Fibroblast of lung (primary cell): Measurements from ENCODE around the gene GLP2R. TPM values are rescaled to one million over a fixed set of nuclear protein-coding genes. Genes with fewer than 3 reads are reported as not detected.

Experiments used
- DNase-seq, 2 donors: peaks; one replicate each; pipeline versions ENCODE4 v3.0.0 to v3.0.0-alpha.2; 2010; ENCODE audit warnings: low read depth in 2 of 2
- H2AFZ ChIP-seq: 2 replicates; pipeline ENCODE4 v1.5.1; 2012; ENCODE audit warnings: low read length, control low read depth, inconsistent platforms
- H3K27ac ChIP-seq: 2 replicates; pipeline ENCODE4 v1.5.1; 2011; ENCODE audit warnings: low read length, control low read depth; ENCODE audit not compliant: insufficient read depth
- H3K27me3 ChIP-seq: 2 replicates; pipeline ENCODE4 v1.5.1; 2011; ENCODE audit warnings: mild to moderate bottlenecking, low read length; ENCODE audit not compliant: control insufficient read depth, insufficient read depth
- H3K36me3 ChIP-seq: 2 replicates; pipeline ENCODE4 v1.5.1; 2011; ENCODE audit warnings: low read length; ENCODE audit not compliant: control insufficient read depth, insufficient read depth
- H3K4me1 ChIP-seq: 2 replicates; pipeline ENCODE4 v1.5.1; 2011; ENCODE audit warnings: low read length; ENCODE audit not compliant: control insufficient read depth, insufficient read depth; ENCODE audit errors: extremely low read depth
- H3K4me2 ChIP-seq: 2 replicates; pipeline ENCODE4 v1.5.1; 2011; ENCODE audit warnings: low read length, control low read depth; ENCODE audit not compliant: insufficient read depth; ENCODE audit errors: extremely low read depth
- H3K4me3 ChIP-seq, 4 experiments: fragments of 200-600 bp in 1 of 4; sonication (generic) in 1 of 4; replicated peaks in 1 of 4; 2 replicates each; pipeline ENCODE4 v1.5.1; 2011 to 2016; ENCODE audit warnings: low read length in 4 of 4, low read depth in 3 of 4, mild to moderate bottlenecking in 3 of 4, control low read depth in 2 of 4, inconsistent platforms in 1 of 4, mixed read lengths in 1 of 4; ENCODE audit not compliant: insufficient read depth in 1 of 4; ENCODE audit errors: control extremely low read depth in 1 of 4
- H3K79me2 ChIP-seq: 2 replicates; pipeline ENCODE4 v1.5.1; 2012; ENCODE audit warnings: mild to moderate bottlenecking, low read length, inconsistent platforms; ENCODE audit not compliant: control insufficient read depth, insufficient read depth
- H3K9ac ChIP-seq: 2 replicates; pipeline ENCODE4 v1.5.1; 2011; ENCODE audit warnings: mild to moderate bottlenecking, low read length, control low read depth; ENCODE audit not compliant: insufficient read depth
- H3K9me3 ChIP-seq: 2 replicates; pipeline ENCODE4 v1.5.1; 2012; ENCODE audit warnings: low read depth, low read length; ENCODE audit not compliant: control insufficient read depth, insufficient read depth
- H4K20me1 ChIP-seq: 2 replicates; pipeline ENCODE4 v1.5.1; 2011; ENCODE audit warnings: low read length; ENCODE audit not compliant: control insufficient read depth, insufficient read depth; ENCODE audit errors: extremely low read depth
- EZH2 ChIP-seq: IDR thresholded peaks from 2 replicates; pipeline ENCODE4 v1.5.1; 2012; ENCODE audit warnings: low read length, control low read depth, mild to moderate bottlenecking; ENCODE audit errors: missing control alignments
- polyA plus RNA-seq, 2 donors: library from polyadenylated mRNA; depleted of rRNA in 1 of 2; stranded (reverse) in 1 of 2; unstranded in 1 of 2; fragments of >200 nt; gene quantifications; 2 replicates each; pipeline ENCODE4 v1.2.1, GENCODE V29; 2011 to 2012; ENCODE audit warnings: missing spikeins in 1 of 2
- total RNA-seq: library from RNA; depleted of rRNA; stranded (reverse); fragments of >200 nt; gene quantifications from 2 replicates; pipeline ENCODE4 v1.2.1, GENCODE V29; 2014
- TF ChIP-seq, protein P1 (sequence below), 2 donors: IDR thresholded peaks in 1 of 2; conservative IDR thresholded peaks in 1 of 2; 1 replicate in 1 of 2; 2 replicates in 1 of 2; pipeline ENCODE4 v1.5.1; 2011 to 2012; ENCODE audit warnings: low read length in 2 of 2, control low read depth in 1 of 2, inconsistent platforms in 1 of 2, low read depth in 1 of 2, mild to moderate bottlenecking in 1 of 2

The GLP2R gene
- total and polyA plus RNA-seq, 2 donors (not counting 1 experiment from before 2014, with no cell fraction given), result not detected

DNA sequence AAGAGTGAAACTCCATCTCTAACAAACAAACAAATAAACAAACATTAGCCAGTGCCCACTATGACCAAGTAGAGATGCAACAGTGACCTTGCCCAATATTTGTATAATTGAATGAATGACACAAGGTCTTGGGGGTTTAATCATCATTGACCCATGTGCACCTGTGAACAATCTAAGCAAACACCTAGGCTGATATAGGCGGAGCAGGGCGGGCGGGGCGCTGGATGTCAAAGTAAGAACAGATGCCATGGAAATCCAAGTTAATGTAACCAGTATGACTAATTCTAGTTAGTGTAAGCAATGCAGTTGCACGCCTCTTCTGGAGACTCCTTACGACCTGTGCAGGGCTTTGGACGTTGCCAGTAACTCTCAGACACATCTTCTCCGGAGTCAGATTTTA lies 61.8 kb downstream of the GLP2R start:
- H3K4me2 ChIP-seq, result no peak overlapping the region

DNA sequence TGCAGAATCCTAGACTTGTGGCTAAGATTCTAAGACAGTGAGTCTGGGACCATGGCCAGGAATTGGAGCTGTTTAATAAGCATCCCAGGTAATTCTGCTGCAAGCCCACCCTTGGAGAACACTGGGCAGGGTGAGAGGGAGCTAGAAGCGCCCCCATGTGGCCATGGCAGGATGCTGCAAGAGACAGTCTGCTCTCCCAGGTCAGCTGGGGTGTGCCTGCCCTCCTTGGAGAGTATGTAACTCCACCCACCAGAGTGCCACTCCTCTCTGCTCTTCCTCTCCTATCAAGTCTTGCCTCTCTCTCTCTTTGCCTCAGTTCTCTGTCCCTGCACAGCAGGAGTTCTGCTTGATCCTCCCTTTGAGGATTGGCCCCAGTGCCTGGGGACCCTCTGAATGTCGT lies 64.4 kb downstream of the GLP2R start:
- no peaks in the 10 kb centered on the region for H3K36me3 ChIP-seq
- H3K4me1 ChIP-seq, result no peaks in the 10 kb centered on the region
- TF ChIP-seq EZH2, result no peak
- TF ChIP-seq, protein P1, sequence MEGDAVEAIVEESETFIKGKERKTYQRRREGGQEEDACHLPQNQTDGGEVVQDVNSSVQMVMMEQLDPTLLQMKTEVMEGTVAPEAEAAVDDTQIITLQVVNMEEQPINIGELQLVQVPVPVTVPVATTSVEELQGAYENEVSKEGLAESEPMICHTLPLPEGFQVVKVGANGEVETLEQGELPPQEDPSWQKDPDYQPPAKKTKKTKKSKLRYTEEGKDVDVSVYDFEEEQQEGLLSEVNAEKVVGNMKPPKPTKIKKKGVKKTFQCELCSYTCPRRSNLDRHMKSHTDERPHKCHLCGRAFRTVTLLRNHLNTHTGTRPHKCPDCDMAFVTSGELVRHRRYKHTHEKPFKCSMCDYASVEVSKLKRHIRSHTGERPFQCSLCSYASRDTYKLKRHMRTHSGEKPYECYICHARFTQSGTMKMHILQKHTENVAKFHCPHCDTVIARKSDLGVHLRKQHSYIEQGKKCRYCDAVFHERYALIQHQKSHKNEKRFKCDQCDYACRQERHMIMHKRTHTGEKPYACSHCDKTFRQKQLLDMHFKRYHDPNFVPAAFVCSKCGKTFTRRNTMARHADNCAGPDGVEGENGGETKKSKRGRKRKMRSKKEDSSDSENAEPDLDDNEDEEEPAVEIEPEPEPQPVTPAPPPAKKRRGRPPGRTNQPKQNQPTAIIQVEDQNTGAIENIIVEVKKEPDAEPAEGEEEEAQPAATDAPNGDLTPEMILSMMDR (conservative IDR thresholded peaks at IDR 0.05 in 1 of 2, IDR thresholded peaks at IDR 0.05 in 1 of 2; ENCODE audit: low read depth in 1 of 2, low read length in 2 of 2), result peak in 1 of 2 donors; percentile 72
- H3K4me2 ChIP-seq, result no peak overlapping the region
- H3K9me3 ChIP-seq, result no peaks in the 10 kb centered on the region
- H3K27me3 ChIP-seq, result no peaks in the 10 kb centered on the region
- H4K20me1 ChIP-seq, result no peaks in the 10 kb centered on the region
- H3K27ac ChIP-seq, result no peak overlapping the region
- H3K9ac ChIP-seq, result no peak overlapping the region
- no peak overlapping the region for H2AFZ ChIP-seq
- no peak for DNase-seq
- H3K4me3 ChIP-seq, result no peak overlapping the region
- H3K79me2 ChIP-seq, result no peaks in the 10 kb centered on the region

More for the DNA sequence above, 61.8 kb downstream of the GLP2R start:
- Histone ChIP-seq H3K36me3 (no peaks in the 10 kb centered on the region), H2AFZ (no peak overlapping the region), H3K4me3 (no peak overlapping the region), H3K9me3 (no peaks in the 10 kb centered on the region), H3K27ac (no peak overlapping the region), H3K27me3 (no peaks in the 10 kb centered on the region), H3K9ac (no peak overlapping the region), H3K79me2 (no peaks in the 10 kb centered on the region), H3K4me1 (no peaks in the 10 kb centered on the region), H4K20me1 (no peaks in the 10 kb centered on the region)
- no peak for DNase-seq
- no peak for TF ChIP-seq EZH2
- TF ChIP-seq, protein P1 (conservative IDR thresholded peaks at IDR 0.05 in 1 of 2, IDR thresholded peaks at IDR 0.05 in 1 of 2; ENCODE audit: low read depth in 1 of 2, low read length in 2 of 2), result no peak

DNA sequence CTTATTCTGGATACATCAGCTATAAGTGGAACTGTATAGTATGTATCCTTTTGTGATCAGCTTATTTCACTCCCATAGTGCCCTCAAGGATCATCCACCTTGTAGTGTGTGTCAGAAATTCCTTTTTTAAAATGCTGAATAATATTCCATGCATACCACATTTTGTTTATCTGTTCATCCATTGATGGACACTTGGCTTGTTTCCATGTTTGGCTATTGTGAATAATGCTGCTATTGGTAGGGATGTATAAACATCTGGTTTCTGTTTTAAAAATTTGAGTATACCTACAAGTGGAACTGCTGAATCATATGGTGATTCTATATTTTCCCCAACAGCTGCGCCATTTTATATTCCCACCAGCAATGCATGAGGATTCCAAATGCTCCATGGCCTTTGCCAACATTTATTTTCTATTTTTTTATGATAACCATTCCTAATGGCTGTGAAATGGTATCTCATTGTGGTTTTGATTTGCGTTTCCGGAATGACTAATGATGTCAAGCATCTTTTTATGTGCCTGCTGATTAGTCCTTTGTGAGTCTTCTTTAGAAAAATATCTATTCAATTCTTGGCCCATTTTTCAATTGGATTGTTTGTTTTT lies 67.8 kb downstream of the GLP2R start:
- no peaks in the 10 kb centered on the region for H3K36me3 ChIP-seq
- H4K20me1 ChIP-seq, result no peaks in the 10 kb centered on the region
- H3K4me2 ChIP-seq, result no peak overlapping the region
- DNase-seq, result peak in 1 of 2 donors; percentile 71
- TF ChIP-seq, protein P1 (conservative IDR thresholded peaks at IDR 0.05 in 1 of 2, IDR thresholded peaks at IDR 0.05 in 1 of 2; ENCODE audit: low read depth in 1 of 2, low read length in 2 of 2), result no peak
- TF ChIP-seq EZH2, result no peak
- H3K79me2 ChIP-seq, result no peaks in the 10 kb centered on the region
- no peaks in the 10 kb centered on the region for H3K9me3 ChIP-seq
- no peaks in the 10 kb centered on the region for H3K27me3 ChIP-seq
- no peak overlapping the region for H3K9ac ChIP-seq
- no peak overlapping the region for H2AFZ ChIP-seq
- H3K4me1 ChIP-seq, result no peaks in the 10 kb centered on the region
- H3K4me3 ChIP-seq, result no peak overlapping the region
- H3K27ac ChIP-seq, result no peak overlapping the region
